LNCAP (cell line): ENCODE measurements around the gene SH3RF3.

ENCODE experiments used
- TF ChIP-seq, protein P1 (sequence below): fragments of 450-650 bp; IDR thresholded peaks from 2 replicates; pipeline ENCODE4 v1.5.1; 2017; ENCODE audit warnings: mild to moderate bottlenecking

SH3RF3 gene

GRCh38 chr2:109280804-109281203 is 151.8 kb downstream of the SH3RF3 start:
- TF ChIP-seq, protein P1, sequence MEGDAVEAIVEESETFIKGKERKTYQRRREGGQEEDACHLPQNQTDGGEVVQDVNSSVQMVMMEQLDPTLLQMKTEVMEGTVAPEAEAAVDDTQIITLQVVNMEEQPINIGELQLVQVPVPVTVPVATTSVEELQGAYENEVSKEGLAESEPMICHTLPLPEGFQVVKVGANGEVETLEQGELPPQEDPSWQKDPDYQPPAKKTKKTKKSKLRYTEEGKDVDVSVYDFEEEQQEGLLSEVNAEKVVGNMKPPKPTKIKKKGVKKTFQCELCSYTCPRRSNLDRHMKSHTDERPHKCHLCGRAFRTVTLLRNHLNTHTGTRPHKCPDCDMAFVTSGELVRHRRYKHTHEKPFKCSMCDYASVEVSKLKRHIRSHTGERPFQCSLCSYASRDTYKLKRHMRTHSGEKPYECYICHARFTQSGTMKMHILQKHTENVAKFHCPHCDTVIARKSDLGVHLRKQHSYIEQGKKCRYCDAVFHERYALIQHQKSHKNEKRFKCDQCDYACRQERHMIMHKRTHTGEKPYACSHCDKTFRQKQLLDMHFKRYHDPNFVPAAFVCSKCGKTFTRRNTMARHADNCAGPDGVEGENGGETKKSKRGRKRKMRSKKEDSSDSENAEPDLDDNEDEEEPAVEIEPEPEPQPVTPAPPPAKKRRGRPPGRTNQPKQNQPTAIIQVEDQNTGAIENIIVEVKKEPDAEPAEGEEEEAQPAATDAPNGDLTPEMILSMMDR, result no peak

DNA sequence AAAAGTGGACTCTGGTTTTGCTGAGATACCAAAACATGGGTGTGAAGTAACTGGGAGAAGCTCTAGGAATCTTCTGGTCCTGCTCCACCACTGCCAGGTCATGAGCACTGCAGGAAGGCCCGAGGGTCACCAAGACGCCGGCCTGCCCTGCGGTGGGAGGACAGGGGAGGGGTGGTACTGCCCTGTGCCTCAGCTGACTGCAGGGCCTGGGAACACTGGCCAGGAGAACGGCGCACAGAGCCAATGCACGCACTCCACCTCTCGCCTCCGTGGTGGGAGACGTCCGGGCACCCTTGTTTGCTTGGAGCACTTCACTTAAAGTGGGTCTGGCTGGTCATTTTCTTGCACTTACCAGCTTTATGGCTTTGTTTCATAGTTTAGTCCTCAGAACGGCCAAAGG is 153.4 kb downstream of the SH3RF3 start:
- TF ChIP-seq, protein P1, result no peak

- TF ChIP-seq, protein P1, result no peak
Observed at GRCh38 chr2:109282865-109283264, 153.9 kb downstream of the SH3RF3 start.

- TF ChIP-seq, protein P1, result no peak
Observed at GRCh38 chr2:109284826-109285225, 155.8 kb downstream of the SH3RF3 start.

DNA sequence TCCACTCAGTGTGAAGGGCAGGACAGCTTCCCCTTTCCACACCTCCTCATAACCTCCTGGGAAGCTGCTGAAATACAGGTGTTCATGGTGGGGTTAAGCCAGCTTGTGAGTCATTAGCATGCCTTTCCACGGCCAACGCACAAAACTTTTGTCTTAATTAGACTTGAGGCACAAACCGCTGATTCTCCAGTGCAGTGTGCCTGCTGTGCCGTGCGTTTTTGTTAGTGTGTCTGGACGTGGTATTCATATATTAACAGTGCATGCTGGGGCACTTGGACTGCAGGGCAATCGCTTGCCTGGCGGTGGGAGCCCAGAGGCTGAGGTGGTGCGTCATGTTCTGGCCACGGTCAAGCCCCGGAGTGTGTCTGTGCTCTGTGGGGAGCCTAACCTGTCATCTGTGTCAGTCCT is 156.2 kb downstream of the SH3RF3 start:
- TF ChIP-seq, protein P1, result no peak

DNA sequence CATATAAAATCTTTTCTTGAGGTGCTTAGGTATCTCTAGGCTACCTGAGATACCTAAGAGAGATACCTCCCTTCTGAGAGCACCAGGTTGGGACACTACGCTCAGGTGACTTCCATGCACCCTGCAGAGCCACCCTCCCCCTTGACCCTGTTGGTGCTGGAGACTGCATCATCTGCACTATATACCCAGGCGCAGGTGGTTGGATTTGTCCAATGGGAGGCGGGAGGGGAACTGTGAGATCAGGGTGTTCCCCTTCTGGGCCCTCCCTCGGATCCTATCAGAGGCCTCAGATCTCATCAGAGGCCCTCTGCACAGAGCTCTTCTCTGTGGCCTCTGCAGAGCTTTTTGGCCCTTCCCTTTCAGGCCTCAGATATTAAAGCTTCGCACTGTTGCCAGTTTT is 158.4 kb downstream of the SH3RF3 start:
- TF ChIP-seq, protein P1, result no peak

- TF ChIP-seq, protein P1, result no peak
Observed at GRCh38 chr2:109287838-109288237, 158.8 kb downstream of the SH3RF3 start.
